Colonic mucosa (tissue), 4 donors: ENCODE results near the gene SLC25A12. TPM values are rescaled to one million over a fixed set of nuclear protein-coding genes. Genes with fewer than 3 reads are reported as not detected.

ENCODE experiments used
- DNase-seq: peaks from one replicate; pipeline ENCODE4 v3.0.0-alpha.2; 2020
- H3K27ac ChIP-seq: fragments of 200-600 bp; one replicate; pipeline ENCODE4 v1.8.0; 2021
- H3K27me3 ChIP-seq: fragments of 200-600 bp; one replicate; pipeline ENCODE4 v1.8.0; 2021
- H3K36me3 ChIP-seq: fragments of 200-600 bp; one replicate; pipeline ENCODE4 v1.8.0; 2021
- H3K4me1 ChIP-seq: fragments of 200-600 bp; one replicate; pipeline ENCODE4 v1.8.0; 2021; ENCODE audit warnings: mild to moderate bottlenecking
- H3K4me3 ChIP-seq: fragments of 200-600 bp; one replicate; pipeline ENCODE4 v1.8.0; 2021
- H3K9ac ChIP-seq, 2 donors: one replicate each; pipeline ENCODE4 v1.7.0; 2013; ENCODE audit warnings: control low read depth in 2 of 2, low read depth in 2 of 2, low read length in 2 of 2
- H3K9me3 ChIP-seq: fragments of 200-600 bp; one replicate; pipeline ENCODE4 v1.8.0; 2021
- intact Hi-C: fragments of 100-400 bp; cut with DNase I; formaldehyde crosslinking; loops from one replicate; pipeline ENCODE4 v1.14.1; 2022
- total RNA-seq, 2 donors: library from RNA; stranded (reverse); fragmentation: NEBNext Ultra II Directional in 1 of 2; extraction: Animal tissue kit (Norgen Biotek cat#: 25700) in 1 of 2; gene quantifications; one replicate each; pipeline ENCODE4 v1.2.1, GENCODE V29; 2021
- TF ChIP-seq, protein P1 (sequence below): fragments of 200-600 bp; IDR thresholded peaks from one replicate; pipeline ENCODE4 v1.8.0; 2022; ENCODE audit warnings: antibody characterized with exemption, mild to moderate bottlenecking
- donor health status: healthy.
- donor health status: DM: no; HTN: no; CAD: no.
- donor health status: DM: no; HTN: no; CAD: no.

SLC25A12 gene
- total RNA-seq, 2 donors from 2014 or later: 12.3 to 17.9 TPM

- DNase-seq: no peak
- Histone ChIP-seq H3K4me1 (no peaks in the 10 kb centered on the region), H3K27me3 (no peaks in the 10 kb centered on the region), H3K27ac (no peak overlapping the region), H3K4me3 (no peak overlapping the region), H3K9me3 (no peaks in the 10 kb centered on the region), H3K36me3 (no peaks in the 10 kb centered on the region), H3K9ac (no peak overlapping the region)
- TF ChIP-seq, protein P1, sequence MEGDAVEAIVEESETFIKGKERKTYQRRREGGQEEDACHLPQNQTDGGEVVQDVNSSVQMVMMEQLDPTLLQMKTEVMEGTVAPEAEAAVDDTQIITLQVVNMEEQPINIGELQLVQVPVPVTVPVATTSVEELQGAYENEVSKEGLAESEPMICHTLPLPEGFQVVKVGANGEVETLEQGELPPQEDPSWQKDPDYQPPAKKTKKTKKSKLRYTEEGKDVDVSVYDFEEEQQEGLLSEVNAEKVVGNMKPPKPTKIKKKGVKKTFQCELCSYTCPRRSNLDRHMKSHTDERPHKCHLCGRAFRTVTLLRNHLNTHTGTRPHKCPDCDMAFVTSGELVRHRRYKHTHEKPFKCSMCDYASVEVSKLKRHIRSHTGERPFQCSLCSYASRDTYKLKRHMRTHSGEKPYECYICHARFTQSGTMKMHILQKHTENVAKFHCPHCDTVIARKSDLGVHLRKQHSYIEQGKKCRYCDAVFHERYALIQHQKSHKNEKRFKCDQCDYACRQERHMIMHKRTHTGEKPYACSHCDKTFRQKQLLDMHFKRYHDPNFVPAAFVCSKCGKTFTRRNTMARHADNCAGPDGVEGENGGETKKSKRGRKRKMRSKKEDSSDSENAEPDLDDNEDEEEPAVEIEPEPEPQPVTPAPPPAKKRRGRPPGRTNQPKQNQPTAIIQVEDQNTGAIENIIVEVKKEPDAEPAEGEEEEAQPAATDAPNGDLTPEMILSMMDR: no peak
- intact Hi-C loops: no loop called here
These were observed 1.7 kb upstream of the SLC25A12 start for GRCh38 chr2:171895786-171896185.

DNA sequence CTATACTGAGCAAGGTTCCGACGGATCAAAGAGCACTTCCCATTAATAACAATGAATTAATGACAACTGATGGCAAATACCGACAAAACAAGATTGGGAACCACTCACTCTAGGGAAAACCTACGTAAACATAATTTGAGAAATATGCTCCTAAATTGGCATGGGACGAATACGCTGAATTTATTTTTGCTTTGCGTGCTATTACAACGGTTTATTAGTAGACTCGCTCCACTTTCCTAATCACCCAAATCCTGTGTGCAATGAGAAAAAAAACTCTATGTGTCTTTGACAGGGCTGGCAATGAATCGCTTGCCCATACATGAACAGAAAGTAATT is 536 bp upstream of the SLC25A12 start:
- H3K36me3 ChIP-seq: no peaks in the 10 kb centered on the region
- no peak for DNase-seq
- H3K27ac ChIP-seq: peak overlapping the region; percentile 58
- no peaks in the 10 kb centered on the region for H3K9me3 ChIP-seq
- intact Hi-C loops: no loop called here
- peak overlapping the region; percentile 69 for H3K4me3 ChIP-seq
- H3K27me3 ChIP-seq: no peaks in the 10 kb centered on the region
- H3K9ac ChIP-seq: peak overlapping the region; percentile 79 to 83
- H3K4me1 ChIP-seq: no peaks in the 10 kb centered on the region
- TF ChIP-seq, protein P1: no peak

- TF ChIP-seq, protein P1: no peak
- intact Hi-C loops: no loop called here
- Histone ChIP-seq H3K9me3 (no peaks in the 10 kb centered on the region), H3K27ac (peak overlapping the region; percentile 58), H3K4me3 (peak overlapping the region; percentile 69), H3K4me1 (no peaks in the 10 kb centered on the region), H3K9ac (peak overlapping the region; percentile 83 to 85), H3K36me3 (no peaks in the 10 kb centered on the region), H3K27me3 (no peaks in the 10 kb centered on the region)
- no peak for DNase-seq
These were observed 734 bp downstream of the SLC25A12 start for GRCh38 chr2:171893196-171893823.

DNA sequence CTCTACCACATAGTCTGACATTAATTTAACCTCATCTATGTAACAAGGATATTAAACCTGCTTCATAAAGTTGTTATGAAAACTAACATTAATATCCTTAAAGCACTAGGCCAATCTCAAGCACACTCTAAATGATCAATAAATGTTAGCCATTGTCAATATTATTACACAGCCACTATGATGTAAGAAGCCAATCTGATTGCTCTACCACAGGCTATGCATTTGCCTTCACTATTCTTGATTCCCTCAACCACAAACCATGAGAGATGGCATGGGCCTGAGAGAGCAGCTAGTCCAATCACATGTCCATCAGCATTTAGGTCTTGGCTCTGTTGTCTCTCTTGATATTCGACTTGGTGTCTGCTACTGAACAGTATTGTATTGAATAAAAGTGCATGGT is 4.2 kb downstream of the SLC25A12 start:
- DNase-seq: no peak
- Histone ChIP-seq H3K36me3 (no peaks in the 10 kb centered on the region), H3K27me3 (no peaks in the 10 kb centered on the region), H3K9ac (no peak overlapping the region), H3K27ac (no peak overlapping the region), H3K9me3 (no peaks in the 10 kb centered on the region), H3K4me3 (no peak overlapping the region), H3K4me1 (no peaks in the 10 kb centered on the region)
- TF ChIP-seq, protein P1: no peak
- intact Hi-C loops: no loop called here

DNA sequence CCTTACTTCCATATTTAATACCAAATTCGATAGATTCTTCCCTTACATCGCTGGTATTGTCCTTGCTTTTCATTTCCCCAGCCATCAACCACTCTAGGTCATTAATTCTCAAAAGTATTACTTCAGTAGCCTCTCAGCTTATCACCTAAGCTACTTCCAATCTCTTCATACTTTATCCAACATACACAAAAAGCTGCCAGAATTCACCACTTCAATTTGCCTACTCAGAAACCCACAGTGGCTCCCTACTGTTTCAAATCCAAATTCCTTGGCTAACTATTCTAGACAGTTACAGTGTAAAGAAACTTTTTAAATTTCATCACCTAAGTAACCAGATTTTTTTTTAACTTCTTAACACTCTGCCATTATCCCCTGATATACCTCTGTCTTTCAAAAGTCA is 4.7 kb downstream of the SLC25A12 start:
- TF ChIP-seq, protein P1: no peak
- Histone ChIP-seq H3K9me3 (no peaks in the 10 kb centered on the region), H3K27ac (no peak overlapping the region), H3K27me3 (no peaks in the 10 kb centered on the region), H3K9ac (no peak overlapping the region), H3K4me3 (no peak overlapping the region), H3K36me3 (no peaks in the 10 kb centered on the region), H3K4me1 (no peaks in the 10 kb centered on the region)
- intact Hi-C loops: no loop called here
- DNase-seq: no peak
